ENCODE results near the gene SUOX.
"Not testable (repeated sequence)": the region's sequence is repeated elsewhere in the genome, so short reads cannot be mapped to it uniquely, and the experiment has no call there.

SUOX gene

DNA sequence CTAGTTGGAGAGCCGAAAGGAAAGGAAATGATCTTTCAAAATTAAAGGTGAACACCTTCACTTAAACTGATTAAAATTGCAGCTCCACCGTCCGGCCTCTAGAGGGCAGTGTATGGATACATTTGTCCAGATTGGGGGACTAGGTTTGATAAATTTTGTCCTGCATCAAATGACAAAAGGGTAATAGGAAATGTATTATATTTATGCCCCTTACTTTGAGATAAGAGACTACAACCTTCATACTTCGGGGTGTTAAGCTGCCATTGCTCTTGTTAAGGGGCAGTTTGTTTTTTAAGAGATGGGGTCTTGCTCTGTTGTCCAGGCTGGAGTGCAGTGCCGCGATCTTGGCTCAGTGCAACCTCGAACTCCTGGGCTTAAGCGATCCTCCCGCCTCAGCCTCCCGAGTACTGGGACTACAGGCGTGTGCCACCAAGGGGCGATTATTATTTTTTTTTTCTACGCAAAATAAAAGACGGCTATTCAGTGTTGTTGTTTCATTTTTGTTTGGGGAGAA, 818 bp upstream of the SUOX start:
- peak overlapping the region; percentile 90 for H3K4me3 ChIP-seq (replicated peaks; ENCODE audit: low read depth, low read length)
- peak; percentile 79 for DNase-seq (ENCODE audit: low read depth)
- TF ChIP-seq, protein P1, sequence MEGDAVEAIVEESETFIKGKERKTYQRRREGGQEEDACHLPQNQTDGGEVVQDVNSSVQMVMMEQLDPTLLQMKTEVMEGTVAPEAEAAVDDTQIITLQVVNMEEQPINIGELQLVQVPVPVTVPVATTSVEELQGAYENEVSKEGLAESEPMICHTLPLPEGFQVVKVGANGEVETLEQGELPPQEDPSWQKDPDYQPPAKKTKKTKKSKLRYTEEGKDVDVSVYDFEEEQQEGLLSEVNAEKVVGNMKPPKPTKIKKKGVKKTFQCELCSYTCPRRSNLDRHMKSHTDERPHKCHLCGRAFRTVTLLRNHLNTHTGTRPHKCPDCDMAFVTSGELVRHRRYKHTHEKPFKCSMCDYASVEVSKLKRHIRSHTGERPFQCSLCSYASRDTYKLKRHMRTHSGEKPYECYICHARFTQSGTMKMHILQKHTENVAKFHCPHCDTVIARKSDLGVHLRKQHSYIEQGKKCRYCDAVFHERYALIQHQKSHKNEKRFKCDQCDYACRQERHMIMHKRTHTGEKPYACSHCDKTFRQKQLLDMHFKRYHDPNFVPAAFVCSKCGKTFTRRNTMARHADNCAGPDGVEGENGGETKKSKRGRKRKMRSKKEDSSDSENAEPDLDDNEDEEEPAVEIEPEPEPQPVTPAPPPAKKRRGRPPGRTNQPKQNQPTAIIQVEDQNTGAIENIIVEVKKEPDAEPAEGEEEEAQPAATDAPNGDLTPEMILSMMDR (IDR thresholded peaks at IDR 0.05; ENCODE audit: low read length, missing control alignments): peak; percentile 80

DNA sequence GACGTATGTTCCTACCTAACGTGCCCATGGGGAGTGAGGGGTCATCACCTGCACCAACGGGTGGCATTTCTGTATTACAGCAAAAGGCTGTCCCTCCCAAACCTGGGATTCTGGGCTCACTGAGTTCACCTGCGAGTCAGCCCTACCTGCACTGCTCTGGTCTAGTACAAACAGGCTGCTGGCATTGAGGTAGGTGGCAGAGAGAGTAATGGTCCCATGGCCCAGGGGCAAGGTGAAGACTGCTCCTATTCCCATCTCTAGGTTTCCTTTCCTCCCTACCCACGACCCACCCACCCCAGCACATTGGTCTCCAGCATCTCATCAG, 421 bp downstream of the SUOX start:
- H3K4me3 ChIP-seq (replicated peaks; ENCODE audit: low read depth, low read length): peak overlapping the region; percentile 90
- DNase-seq (ENCODE audit: low read depth): no peak
- TF ChIP-seq, protein P1 (IDR thresholded peaks at IDR 0.05; ENCODE audit: low read length, missing control alignments): no peak

DNA sequence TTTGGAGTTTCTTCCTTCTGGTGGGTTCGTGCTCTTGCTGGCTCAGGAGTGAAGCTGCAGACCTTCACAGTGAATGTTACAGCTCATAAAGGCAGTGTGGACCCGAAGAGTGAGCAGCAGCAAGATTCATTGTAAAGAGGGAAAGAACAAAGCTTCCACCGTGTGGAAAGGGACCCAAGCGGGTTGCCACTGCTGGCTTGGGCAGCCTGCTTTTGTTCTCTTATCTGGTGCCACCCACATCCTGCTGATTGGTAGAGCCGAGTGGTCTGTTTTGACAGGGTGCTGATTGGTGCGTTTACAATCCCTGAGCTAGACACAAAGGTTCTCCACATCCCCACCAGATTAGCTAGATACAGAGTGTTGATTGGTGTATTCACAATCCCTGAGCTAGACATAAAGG, 2.4 kb downstream of the SUOX start:
- not testable (repeated sequence) for DNase-seq (ENCODE audit: low read depth); H3K4me3 ChIP-seq (replicated peaks; ENCODE audit: low read depth, low read length)

DNA sequence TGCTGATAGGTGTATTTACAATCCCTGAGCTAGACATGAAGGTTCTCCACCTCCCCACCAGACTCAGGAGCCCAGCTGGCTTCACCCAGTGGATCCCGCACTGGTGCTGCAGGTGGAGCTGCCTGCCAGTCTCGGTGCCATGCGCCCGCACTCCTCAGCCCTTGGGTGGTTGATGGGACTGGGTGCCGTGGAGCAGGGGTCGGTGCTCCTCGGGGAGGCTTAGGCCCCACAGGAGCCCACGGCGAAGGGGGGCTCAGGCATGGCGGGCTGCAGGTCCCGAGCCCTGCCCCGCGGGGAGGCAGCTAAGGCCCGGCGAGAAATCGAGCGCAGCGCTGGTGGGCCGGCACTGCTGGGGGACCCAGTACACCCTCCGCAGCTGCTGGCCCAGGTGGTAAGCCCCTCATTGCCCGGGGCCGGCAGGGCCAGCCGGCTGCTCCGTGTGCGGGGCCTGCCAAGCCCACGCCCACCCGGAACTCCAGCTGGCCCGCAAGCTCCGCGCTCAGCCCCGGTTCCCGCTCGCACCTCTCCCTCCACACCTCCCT, 3.0 kb downstream of the SUOX start:
- not testable (repeated sequence) for H3K4me3 ChIP-seq (replicated peaks; ENCODE audit: low read depth, low read length); DNase-seq (ENCODE audit: low read depth)

DNA sequence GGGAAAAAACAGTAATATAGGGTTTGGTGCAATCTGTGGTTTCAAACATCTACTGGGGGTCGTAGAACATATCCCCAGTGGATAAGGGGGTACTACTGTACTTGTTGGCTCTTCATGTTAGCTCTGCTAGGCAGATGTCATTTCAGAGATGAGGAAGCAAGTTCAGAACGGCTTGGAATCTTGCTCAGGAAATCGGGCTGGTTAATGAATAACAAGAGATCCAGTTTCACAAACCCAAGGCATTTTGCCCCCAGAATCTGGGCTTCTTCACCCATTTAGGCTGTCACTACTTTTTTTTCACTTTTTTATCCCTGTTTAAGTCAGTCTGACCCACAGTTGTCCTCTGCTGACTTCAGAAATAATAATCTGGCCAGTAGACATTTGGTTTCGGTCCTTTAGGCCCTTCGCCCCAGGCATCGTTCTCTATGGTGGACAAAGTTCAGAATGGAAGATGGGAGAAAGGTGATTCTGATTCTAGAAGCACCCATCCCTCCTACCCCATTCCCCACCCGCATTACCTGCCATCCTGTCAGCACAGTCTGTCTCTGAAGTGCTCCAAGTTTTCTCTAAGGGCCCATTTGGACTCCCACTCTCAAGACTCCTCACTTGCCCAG, 4.5 kb downstream of the SUOX start:
- TF ChIP-seq, protein P1 (IDR thresholded peaks at IDR 0.05; ENCODE audit: low read length, missing control alignments): no peak

DNA sequence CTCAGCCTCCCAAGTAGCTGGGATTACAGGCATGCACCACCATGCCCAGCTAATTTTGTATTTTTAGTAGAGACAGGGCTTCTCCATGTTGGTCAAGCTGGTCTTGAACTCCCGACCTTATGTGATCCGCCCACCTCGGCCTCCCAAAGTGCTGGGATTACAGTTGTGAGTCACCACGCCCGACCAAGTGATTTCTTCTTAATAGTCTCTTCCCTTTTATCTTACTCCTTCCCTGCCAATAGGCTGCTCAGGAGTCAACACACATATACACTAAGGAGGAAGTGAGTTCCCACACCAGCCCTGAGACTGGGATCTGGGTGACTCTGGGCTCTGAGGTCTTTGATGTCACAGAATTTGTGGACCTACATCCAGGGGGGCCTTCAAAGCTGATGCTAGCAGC, 6.3 kb downstream of the SUOX start:
- H3K4me3 ChIP-seq (replicated peaks; ENCODE audit: low read depth, low read length); DNase-seq (ENCODE audit: low read depth): not testable (repeated sequence)

More for the DNA sequence above, 4.5 kb downstream of the SUOX start:
- no peak for DNase-seq (ENCODE audit: low read depth)
- no peak overlapping the region for H3K4me3 ChIP-seq (replicated peaks; ENCODE audit: low read depth, low read length)

DNA sequence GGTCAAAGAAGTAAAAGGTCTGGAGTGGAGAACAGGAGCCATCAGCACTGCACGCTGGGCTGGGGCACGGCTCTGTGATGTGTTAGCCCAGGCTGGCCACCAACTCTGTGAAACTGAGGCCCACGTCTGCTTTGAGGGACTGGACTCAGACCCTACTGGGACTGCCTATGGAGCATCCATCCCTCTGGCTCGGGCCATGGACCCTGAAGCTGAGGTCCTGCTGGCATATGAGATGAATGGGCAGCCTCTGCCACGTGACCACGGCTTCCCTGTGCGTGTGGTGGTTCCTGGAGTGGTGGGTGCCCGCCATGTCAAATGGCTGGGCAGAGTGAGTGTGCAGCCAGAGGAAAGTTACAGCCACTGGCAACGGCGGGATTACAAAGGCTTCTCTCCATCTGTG, 7.1 kb downstream of the SUOX start:
- H3K4me3 ChIP-seq (replicated peaks; ENCODE audit: low read depth, low read length): no peak overlapping the region
- no peak for DNase-seq (ENCODE audit: low read depth)
- TF ChIP-seq, protein P1 (IDR thresholded peaks at IDR 0.05; ENCODE audit: low read length, missing control alignments): no peak

DNA sequence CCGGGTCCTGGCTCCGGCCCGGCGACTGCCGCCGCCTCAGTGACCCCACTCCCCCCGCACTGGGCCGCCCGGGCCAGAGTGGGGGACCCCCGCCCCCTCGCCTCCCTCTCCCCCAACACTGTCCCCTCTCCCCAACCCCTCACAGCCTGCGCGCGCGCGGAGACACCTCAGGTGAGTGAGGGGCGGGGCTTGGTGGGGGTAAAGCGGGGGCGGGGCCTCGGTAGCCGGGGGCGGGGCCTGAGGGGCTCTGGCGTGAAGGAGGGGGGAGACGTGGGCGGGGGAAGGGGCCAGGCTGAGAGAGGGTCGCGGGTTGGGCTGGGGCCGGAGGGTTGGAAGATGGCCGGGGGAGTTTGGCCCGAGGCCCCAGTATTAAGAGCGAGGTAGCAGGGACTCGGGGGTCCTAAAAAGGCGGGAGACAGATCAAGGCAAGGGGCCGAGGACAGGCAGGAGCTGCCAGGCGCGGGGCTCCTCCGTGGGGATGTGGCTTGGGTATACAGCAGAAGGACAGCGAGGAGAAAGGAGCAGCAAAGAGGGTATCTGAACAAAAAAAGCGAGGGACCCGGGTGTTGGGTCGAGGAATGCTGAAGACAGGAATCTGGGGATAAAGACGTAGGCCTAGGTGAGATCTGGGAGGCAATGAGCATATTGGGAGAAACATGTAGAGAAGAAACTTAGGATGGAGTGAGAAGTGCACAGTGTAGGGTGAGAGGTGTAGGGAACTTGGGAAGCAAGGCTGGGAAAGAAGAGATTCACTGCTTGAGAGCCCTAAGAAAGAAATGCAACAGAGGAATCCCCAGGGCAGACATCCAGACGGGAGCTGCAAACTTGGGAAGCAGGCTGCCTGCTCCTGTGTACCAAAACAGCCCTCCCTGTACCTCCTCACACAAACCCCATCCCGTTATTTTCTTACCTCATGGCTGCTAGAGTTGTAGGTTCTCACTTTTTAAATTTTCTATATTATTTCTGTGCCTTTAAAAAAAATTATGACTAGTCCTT, 10.8 kb downstream of the SUOX start:
- no peak for DNase-seq (ENCODE audit: low read depth)
- peak overlapping the region; percentile 68 for H3K4me3 ChIP-seq (replicated peaks; ENCODE audit: low read depth, low read length)
- TF ChIP-seq, protein P1 (IDR thresholded peaks at IDR 0.05; ENCODE audit: low read length, missing control alignments): no peak

Data from fibroblast of pulmonary artery (primary cell).